ENCODE results near the gene COBL.

- TF ChIP-seq CTCF (IDR thresholded peaks at IDR 0.05) (no peak), POLR2A (IDR thresholded peaks at IDR 0.05) (no peak)
Observed at GRCh38 chr7:51297986-51298385, 18.6 kb downstream of the COBL start.

Data from prostate gland (tissue), 2 donors.